ENCODE measurements around the gene PIGU.

PIGU gene

DNA sequence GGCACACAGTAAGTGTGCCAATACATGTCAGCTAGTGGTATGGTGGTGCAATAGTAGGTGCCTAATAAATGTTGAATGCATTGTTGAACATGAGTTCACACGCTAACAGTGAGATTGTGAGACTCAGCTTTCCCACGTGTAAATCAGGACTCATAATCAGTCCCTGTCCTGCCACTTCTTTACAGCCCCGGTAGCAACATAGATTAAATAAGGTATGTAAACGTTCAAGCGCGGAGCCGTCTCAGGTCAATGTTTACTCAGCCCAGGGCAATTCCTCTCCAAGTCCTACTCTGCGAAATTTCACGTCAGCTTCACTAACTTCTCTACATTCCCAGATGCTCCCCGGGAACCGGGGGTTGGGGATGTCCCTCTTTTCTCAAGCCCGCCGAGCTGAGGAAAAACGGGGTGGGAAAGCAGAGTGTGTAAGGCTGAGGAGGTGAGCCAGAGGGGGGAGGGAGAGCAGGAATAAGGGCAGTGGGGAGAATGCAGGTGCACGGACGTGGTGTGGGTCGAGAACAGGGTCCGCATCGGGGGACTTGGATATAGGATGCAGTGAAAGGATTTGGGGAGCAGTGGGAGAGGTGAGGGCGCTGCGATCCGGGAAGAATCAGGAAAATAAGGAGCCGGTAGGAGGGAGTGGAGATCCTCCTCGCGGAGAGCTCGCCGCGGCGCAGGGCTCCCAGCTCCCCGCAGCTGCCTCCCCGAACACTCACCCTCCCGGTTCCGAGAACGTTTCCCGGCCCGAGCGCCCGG, 26.7 kb upstream of the PIGU start (continued):
- no peak for TF ChIP-seq GLI2 (tag by site-specific recombination; IDR thresholded peaks at IDR 0.05; ENCODE audit: borderline replicate concordance, low read depth)
- TF ChIP-seq ZNF132 (tag by site-specific recombination; IDR thresholded peaks at IDR 0.05; ENCODE audit: borderline replicate concordance) = no peak
- 0 out of 2 replicates have a peak, but pooled peaks have one; percentile 4 for TF ChIP-seq ZBTB21 (tag by site-specific recombination; IDR thresholded peaks at IDR 0.05)
- no peak for TF ChIP-seq SALL2 (tag by site-specific recombination; IDR thresholded peaks at IDR 0.05; ENCODE audit: borderline replicate concordance)
- no peak for TF ChIP-seq ZNF112 (tag by site-specific recombination; IDR thresholded peaks at IDR 0.05)
- TF ChIP-seq ZNF529 (tag by site-specific recombination; IDR thresholded peaks at IDR 0.05; ENCODE audit: insufficient replicate concordance) = no peak
- TF ChIP-seq, protein P1, sequence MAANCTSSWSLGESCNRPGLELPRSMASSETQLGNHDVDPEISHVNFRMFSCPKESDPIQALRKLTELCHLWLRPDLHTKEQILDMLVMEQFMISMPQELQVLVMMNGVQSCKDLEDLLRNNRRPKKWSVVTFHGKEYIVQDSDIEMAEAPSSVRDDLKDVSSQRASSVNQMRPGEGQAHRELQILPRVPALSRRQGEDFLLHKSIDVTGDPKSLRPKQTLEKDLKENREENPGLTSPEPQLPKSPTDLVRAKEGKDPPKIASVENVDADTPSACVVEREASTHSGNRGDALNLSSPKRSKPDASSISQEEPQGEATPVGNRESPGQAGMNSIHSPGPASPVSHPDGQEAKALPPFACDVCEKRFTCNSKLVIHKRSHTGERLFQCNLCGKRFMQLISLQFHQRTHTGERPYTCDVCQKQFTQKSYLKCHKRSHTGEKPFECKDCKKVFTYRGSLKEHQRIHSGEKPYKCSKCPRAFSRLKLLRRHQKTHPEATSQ (tag by site-specific recombination; IDR thresholded peaks at IDR 0.05) = no peak
- TF ChIP-seq YY1 (tag by site-specific recombination; IDR thresholded peaks at IDR 0.05) = no peak
- no peak for TF ChIP-seq ZNF560 (tag by site-specific recombination; IDR thresholded peaks at IDR 0.05; ENCODE audit: borderline replicate concordance)
- no peak for TF ChIP-seq ZNF747 (tag by site-specific recombination; IDR thresholded peaks at IDR 0.05)
- TF ChIP-seq, protein P2, sequence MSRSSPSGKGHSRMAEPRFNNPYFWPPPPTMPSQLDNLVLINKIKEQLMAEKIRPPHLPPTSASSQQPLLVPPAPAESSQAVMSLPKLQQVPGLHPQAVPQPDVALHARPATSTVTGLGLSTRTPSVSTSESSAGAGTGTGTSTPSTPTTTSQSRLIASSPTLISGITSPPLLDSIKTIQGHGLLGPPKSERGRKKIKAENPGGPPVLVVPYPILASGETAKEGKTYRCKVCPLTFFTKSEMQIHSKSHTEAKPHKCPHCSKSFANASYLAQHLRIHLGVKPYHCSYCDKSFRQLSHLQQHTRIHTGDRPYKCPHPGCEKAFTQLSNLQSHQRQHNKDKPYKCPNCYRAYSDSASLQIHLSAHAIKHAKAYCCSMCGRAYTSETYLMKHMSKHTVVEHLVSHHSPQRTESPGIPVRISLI (tag by site-specific recombination; IDR thresholded peaks at IDR 0.05) = no peak
- TF ChIP-seq ZNF623 (tag by site-specific recombination; IDR thresholded peaks at IDR 0.05) = no peak
- no peak for TF ChIP-seq HOXA7 (CRISPR knock-in tag; IDR thresholded peaks at IDR 0.05; ENCODE audit: borderline replicate concordance)
- no peak for TF ChIP-seq KLF7 (tag by site-specific recombination; IDR thresholded peaks at IDR 0.05; ENCODE audit: borderline replicate concordance)
- no peak for TF ChIP-seq ZNF121 (tag by site-specific recombination; IDR thresholded peaks at IDR 0.05)
- TF ChIP-seq ZNF571 (tag by site-specific recombination; IDR thresholded peaks at IDR 0.05) = no peak
- peak; percentile 73 for TF ChIP-seq ZNF600 (tag by site-specific recombination; IDR thresholded peaks at IDR 0.05)
- TF ChIP-seq, protein P3, sequence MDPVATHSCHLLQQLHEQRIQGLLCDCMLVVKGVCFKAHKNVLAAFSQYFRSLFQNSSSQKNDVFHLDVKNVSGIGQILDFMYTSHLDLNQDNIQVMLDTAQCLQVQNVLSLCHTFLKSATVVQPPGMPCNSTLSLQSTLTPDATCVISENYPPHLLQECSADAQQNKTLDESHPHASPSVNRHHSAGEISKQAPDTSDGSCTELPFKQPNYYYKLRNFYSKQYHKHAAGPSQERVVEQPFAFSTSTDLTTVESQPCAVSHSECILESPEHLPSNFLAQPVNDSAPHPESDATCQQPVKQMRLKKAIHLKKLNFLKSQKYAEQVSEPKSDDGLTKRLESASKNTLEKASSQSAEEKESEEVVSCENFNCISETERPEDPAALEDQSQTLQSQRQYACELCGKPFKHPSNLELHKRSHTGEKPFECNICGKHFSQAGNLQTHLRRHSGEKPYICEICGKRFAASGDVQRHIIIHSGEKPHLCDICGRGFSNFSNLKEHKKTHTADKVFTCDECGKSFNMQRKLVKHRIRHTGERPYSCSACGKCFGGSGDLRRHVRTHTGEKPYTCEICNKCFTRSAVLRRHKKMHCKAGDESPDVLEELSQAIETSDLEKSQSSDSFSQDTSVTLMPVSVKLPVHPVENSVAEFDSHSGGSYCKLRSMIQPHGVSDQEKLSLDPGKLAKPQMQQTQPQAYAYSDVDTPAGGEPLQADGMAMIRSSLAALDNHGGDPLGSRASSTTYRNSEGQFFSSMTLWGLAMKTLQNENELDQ (tag by site-specific recombination; IDR thresholded peaks at IDR 0.05; ENCODE audit: low read depth) = no peak
- TF ChIP-seq, protein P4, sequence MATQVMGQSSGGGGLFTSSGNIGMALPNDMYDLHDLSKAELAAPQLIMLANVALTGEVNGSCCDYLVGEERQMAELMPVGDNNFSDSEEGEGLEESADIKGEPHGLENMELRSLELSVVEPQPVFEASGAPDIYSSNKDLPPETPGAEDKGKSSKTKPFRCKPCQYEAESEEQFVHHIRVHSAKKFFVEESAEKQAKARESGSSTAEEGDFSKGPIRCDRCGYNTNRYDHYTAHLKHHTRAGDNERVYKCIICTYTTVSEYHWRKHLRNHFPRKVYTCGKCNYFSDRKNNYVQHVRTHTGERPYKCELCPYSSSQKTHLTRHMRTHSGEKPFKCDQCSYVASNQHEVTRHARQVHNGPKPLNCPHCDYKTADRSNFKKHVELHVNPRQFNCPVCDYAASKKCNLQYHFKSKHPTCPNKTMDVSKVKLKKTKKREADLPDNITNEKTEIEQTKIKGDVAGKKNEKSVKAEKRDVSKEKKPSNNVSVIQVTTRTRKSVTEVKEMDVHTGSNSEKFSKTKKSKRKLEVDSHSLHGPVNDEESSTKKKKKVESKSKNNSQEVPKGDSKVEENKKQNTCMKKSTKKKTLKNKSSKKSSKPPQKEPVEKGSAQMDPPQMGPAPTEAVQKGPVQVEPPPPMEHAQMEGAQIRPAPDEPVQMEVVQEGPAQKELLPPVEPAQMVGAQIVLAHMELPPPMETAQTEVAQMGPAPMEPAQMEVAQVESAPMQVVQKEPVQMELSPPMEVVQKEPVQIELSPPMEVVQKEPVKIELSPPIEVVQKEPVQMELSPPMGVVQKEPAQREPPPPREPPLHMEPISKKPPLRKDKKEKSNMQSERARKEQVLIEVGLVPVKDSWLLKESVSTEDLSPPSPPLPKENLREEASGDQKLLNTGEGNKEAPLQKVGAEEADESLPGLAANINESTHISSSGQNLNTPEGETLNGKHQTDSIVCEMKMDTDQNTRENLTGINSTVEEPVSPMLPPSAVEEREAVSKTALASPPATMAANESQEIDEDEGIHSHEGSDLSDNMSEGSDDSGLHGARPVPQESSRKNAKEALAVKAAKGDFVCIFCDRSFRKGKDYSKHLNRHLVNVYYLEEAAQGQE (tag by site-specific recombination; IDR thresholded peaks at IDR 0.05) = peak; percentile 26; the same call in 1 of the 2 replicates
- no peak for TF ChIP-seq SP2 (tag by site-specific recombination; IDR thresholded peaks at IDR 0.05)
- peak; percentile 89 for TF ChIP-seq ZNF394 (tag by site-specific recombination; IDR thresholded peaks at IDR 0.05; ENCODE audit: borderline replicate concordance)
- TF ChIP-seq, protein P5, sequence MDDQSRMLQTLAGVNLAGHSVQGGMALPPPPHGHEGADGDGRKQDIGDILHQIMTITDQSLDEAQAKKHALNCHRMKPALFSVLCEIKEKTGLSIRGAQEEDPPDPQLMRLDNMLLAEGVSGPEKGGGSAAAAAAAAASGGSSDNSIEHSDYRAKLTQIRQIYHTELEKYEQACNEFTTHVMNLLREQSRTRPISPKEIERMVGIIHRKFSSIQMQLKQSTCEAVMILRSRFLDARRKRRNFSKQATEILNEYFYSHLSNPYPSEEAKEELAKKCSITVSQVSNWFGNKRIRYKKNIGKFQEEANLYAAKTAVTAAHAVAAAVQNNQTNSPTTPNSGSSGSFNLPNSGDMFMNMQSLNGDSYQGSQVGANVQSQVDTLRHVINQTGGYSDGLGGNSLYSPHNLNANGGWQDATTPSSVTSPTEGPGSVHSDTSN (CRISPR knock-in tag; IDR thresholded peaks at IDR 0.05) = no peak
- 0 out of 2 replicates have a peak, but pooled peaks have one; percentile 46 for TF ChIP-seq ZSCAN23 (tag by site-specific recombination; IDR thresholded peaks at IDR 0.05)
- TF ChIP-seq, protein P6, sequence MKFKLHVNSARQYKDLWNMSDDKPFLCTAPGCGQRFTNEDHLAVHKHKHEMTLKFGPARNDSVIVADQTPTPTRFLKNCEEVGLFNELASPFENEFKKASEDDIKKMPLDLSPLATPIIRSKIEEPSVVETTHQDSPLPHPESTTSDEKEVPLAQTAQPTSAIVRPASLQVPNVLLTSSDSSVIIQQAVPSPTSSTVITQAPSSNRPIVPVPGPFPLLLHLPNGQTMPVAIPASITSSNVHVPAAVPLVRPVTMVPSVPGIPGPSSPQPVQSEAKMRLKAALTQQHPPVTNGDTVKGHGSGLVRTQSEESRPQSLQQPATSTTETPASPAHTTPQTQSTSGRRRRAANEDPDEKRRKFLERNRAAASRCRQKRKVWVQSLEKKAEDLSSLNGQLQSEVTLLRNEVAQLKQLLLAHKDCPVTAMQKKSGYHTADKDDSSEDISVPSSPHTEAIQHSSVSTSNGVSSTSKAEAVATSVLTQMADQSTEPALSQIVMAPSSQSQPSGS (tag by site-specific recombination; IDR thresholded peaks at IDR 0.05; ENCODE audit: low read depth) = peak; percentile 3; the same call in 1 of the 2 replicates
- peak; percentile 67; the same call in 1 of the 2 replicates for TF ChIP-seq PRDM1 (tag by site-specific recombination; IDR thresholded peaks at IDR 0.05)
- no peak for TF ChIP-seq HOXC10 (CRISPR knock-in tag; IDR thresholded peaks at IDR 0.05)
- peak; percentile 56; the same call in 1 of the 2 replicates for TF ChIP-seq KLF8 (tag by site-specific recombination; IDR thresholded peaks at IDR 0.05)
- TF ChIP-seq KLF1 (tag by site-specific recombination; IDR thresholded peaks at IDR 0.05) = no peak

Measured in HEK293 (cell line).